HepG2 (cell line): ENCODE results near the gene ACSF3. TPM values are rescaled to one million over a fixed set of nuclear protein-coding genes. Genes with fewer than 3 reads are reported as not detected.

Source experiments
- ARNT2 ChIP-seq: sonication (generic); formaldehyde crosslinking; IDR thresholded peaks from 2 replicates; pipeline ENCODE4 v1.8.0; 2022; ENCODE audit warnings: mild to moderate bottlenecking, low read depth, missing genetic modification reagents, moderate library complexity
- BRD4 ChIP-seq: sonication (generic); formaldehyde crosslinking; IDR thresholded peaks from 2 replicates; pipeline ENCODE4 v1.4.0; 2020; ENCODE audit warnings: missing genetic modification reagents
- CENPX ChIP-seq: sonication (generic); formaldehyde crosslinking; IDR thresholded peaks from 2 replicates; pipeline ENCODE4 v1.9.0; 2021; ENCODE audit warnings: mild to moderate bottlenecking, missing genetic modification reagents, moderate library complexity
- GLI4 ChIP-seq: sonication (generic); formaldehyde crosslinking; IDR thresholded peaks from 2 replicates; pipeline ENCODE4 v1.5.1; 2020; ENCODE audit warnings: missing genetic modification reagents, mild to moderate bottlenecking, moderate library complexity, borderline replicate concordance
- HOXA9 ChIP-seq: sonication (generic); formaldehyde crosslinking; IDR thresholded peaks from 2 replicates; pipeline ENCODE4 v1.8.1; 2022; ENCODE audit warnings: missing genetic modification reagents, mild to moderate bottlenecking, moderate library complexity, borderline replicate concordance
- KDM3A ChIP-seq: IDR thresholded peaks from 2 replicates; pipeline ENCODE4 v1.6.1; 2018; ENCODE audit warnings: low read depth, missing compliant biosample characterization
- MYC ChIP-seq: sonication (generic); formaldehyde crosslinking; IDR thresholded peaks from 2 replicates; pipeline ENCODE4 v1.9.0; 2021; ENCODE audit warnings: missing genetic modification reagents, borderline replicate concordance
- POLR2A ChIP-seq, 2 experiments: IDR thresholded peaks; 2 replicates each; pipeline ENCODE4 v1.6.1; 2011; ENCODE audit warnings: low read depth in 2 of 2, low read length in 2 of 2, mild to moderate bottlenecking in 1 of 2, moderate library complexity in 1 of 2; ENCODE audit not compliant: insufficient read depth in 1 of 2
- RBFOX2 ChIP-seq: fragments of 200-400 bp; formaldehyde crosslinking; IDR thresholded peaks from 2 replicates; pipeline ENCODE4 v1.6.1; 2017; ENCODE audit warnings: low read depth, mild to moderate bottlenecking, low read length
- SIN3A ChIP-seq: IDR thresholded peaks from 2 replicates; pipeline ENCODE4 v1.6.1; 2011; ENCODE audit warnings: low read depth, mild to moderate bottlenecking, control low read depth, low read length, borderline replicate concordance
- SRY ChIP-seq: sonication (generic); formaldehyde crosslinking; IDR thresholded peaks from 2 replicates; pipeline ENCODE4 v1.8.0; 2022; ENCODE audit warnings: mild to moderate bottlenecking, missing genetic modification reagents
- TBX2 ChIP-seq: sonication (generic); formaldehyde crosslinking; IDR thresholded peaks from 2 replicates; pipeline ENCODE4 v1.5.0; 2020; ENCODE audit warnings: missing genetic modification reagents, mild to moderate bottlenecking, borderline replicate concordance
- ZBTB38 ChIP-seq: sonication (generic); formaldehyde crosslinking; IDR thresholded peaks from 2 replicates; pipeline ENCODE4 v1.5.1; 2020; ENCODE audit warnings: mild to moderate bottlenecking, missing genetic modification reagents
- ZNF33A ChIP-seq: sonication (generic); formaldehyde crosslinking; IDR thresholded peaks from 2 replicates; pipeline ENCODE4 v1.5.1; 2020; ENCODE audit warnings: missing genetic modification reagents, mild to moderate bottlenecking, moderate library complexity, borderline replicate concordance
- ZNF468 ChIP-seq: sonication (generic); formaldehyde crosslinking; IDR thresholded peaks from 2 replicates; pipeline ENCODE4 v1.8.0; 2022; ENCODE audit warnings: mild to moderate bottlenecking, moderate library complexity, missing genetic modification reagents
- ZNF574 ChIP-seq: sonication (generic); formaldehyde crosslinking; IDR thresholded peaks from 2 replicates; pipeline ENCODE4 v1.4.0; 2020; ENCODE audit warnings: missing genetic modification reagents
- ZNF841 ChIP-seq: sonication (generic); formaldehyde crosslinking; IDR thresholded peaks from 2 replicates; pipeline ENCODE4 v1.8.1; 2023; ENCODE audit warnings: missing genetic modification reagents, borderline replicate concordance
- ZSCAN20 ChIP-seq: sonication (generic); formaldehyde crosslinking; IDR thresholded peaks from 2 replicates; pipeline ENCODE4 v1.4.0; 2020; ENCODE audit warnings: missing genetic modification reagents, mild to moderate bottlenecking, borderline replicate concordance
- polyA plus RNA-seq, 8 experiments: library from polyadenylated mRNA; depleted of rRNA in 3 of 8; stranded (reverse) in 7 of 8; unstranded in 1 of 8; fragments of >200 nt; fragmentation: Illumina TruSeq in 4 of 8; extraction: Trizol in 4 of 8; gene quantifications; 2 replicates each; pipeline versions ENCODE4 v1.2.1 to v1.2.3, GENCODE V29; 2011 to 2016; ENCODE audit warnings: low read depth in 4 of 8, missing spikeins in 1 of 8, mixed read lengths in 1 of 8; ENCODE audit not compliant: insufficient read depth in 1 of 8
- total RNA-seq, 5 experiments: library from RNA; depleted of rRNA; stranded (reverse); fragments of >200 nt; fragmentation: Illumina TruSeq; extraction: Trizol; gene quantifications; 2 replicates each; pipeline ENCODE4 v1.2.3, GENCODE V29; 2016; ENCODE audit warnings: low read depth in 1 of 5
- TF ChIP-seq, protein P1 (sequence below): sonication (generic); formaldehyde crosslinking; IDR thresholded peaks from 2 replicates; pipeline ENCODE4 v1.4.0; 2020; ENCODE audit warnings: low read depth, mild to moderate bottlenecking, missing genetic modification reagents
- TF ChIP-seq, protein P2 (sequence below): sonication (generic); formaldehyde crosslinking; IDR thresholded peaks from 2 replicates; pipeline ENCODE4 v1.8.1; 2023; ENCODE audit warnings: mild to moderate bottlenecking, missing genetic modification reagents
- TF ChIP-seq, protein P3 (sequence below): IDR thresholded peaks from 2 replicates; pipeline ENCODE4 v1.6.1; 2012; ENCODE audit warnings: inconsistent platforms
- TF ChIP-seq, protein P4 (sequence below): sonication (generic); formaldehyde crosslinking; IDR thresholded peaks from 2 replicates; pipeline ENCODE4 v1.4.0; 2020; ENCODE audit warnings: missing genetic modification reagents

Gene ACSF3
- total and polyA plus RNA-seq, 2 of the 13 experiments (the other 11 are each of a cell fraction or from before 2014, with no cell fraction given) = 14.9 to 30.6 TPM

DNA sequence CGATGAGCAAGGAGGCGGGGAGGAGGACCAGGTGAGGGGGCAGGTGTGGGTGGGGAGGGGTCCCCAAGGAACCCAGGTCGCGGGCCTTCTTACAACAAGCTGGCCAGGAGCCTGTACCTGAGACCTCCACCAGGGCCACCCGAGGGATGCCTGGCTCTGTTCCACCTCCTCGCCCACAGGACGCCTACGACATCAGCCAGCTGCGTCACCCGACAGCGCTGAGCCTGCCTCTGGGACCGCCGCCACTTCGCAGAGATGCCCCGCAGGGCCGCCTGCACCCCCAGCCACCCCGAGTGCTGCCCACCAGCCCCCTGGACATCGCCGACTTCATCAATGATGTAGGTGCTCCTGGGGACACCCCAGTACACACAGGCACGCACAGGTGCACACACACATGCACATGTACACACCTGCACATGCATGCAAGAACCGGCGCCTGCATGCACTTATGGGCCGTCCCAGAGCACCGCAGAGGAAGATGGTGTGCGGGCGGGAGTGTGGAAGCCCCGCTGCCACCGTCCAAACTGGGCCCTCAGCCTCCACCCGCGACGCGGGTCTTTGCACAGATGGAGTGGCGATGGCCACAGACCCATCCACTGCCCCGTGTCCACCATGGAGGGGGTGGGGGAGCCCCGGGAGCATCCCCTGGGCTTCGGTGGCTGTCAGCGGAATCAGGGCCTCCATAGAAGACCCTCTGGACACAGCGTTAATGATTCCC is 100.1 kb downstream of the ACSF3 start (continued):
- no peak for TF ChIP-seq ZNF841 (CRISPR knock-in tag)
- no peak for TF ChIP-seq ZSCAN20
- no peak for TF ChIP-seq KDM3A (CRISPR knock-in tag)
- TF ChIP-seq MYC (CRISPR knock-in tag) = peak; percentile 26; the same call in 1 of the 2 replicates
- peak; percentile 30; the same call in 1 of the 2 replicates for TF ChIP-seq TBX2
- TF ChIP-seq ZNF574 (CRISPR knock-in tag) = 0 out of 2 replicates have a peak, but pooled peaks have one; percentile 40
- peak in 1 of 2 experiments; percentile 7; a peak in 1 of 4 replicates for TF ChIP-seq POLR2A (IDR thresholded peaks at IDR 0.05; ENCODE audit: insufficient read depth in 1 of 2, low read depth in 2 of 2, low read length in 2 of 2)
- TF ChIP-seq, protein P1, sequence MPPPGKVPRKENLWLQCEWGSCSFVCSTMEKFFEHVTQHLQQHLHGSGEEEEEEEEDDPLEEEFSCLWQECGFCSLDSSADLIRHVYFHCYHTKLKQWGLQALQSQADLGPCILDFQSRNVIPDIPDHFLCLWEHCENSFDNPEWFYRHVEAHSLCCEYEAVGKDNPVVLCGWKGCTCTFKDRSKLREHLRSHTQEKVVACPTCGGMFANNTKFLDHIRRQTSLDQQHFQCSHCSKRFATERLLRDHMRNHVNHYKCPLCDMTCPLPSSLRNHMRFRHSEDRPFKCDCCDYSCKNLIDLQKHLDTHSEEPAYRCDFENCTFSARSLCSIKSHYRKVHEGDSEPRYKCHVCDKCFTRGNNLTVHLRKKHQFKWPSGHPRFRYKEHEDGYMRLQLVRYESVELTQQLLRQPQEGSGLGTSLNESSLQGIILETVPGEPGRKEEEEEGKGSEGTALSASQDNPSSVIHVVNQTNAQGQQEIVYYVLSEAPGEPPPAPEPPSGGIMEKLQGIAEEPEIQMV (CRISPR knock-in tag) = no peak
- 0 out of 2 replicates have a peak, but pooled peaks have one; percentile 25 for TF ChIP-seq HOXA9 (CRISPR knock-in tag)
- no peak for TF ChIP-seq ARNT2
- TF ChIP-seq, protein P2, sequence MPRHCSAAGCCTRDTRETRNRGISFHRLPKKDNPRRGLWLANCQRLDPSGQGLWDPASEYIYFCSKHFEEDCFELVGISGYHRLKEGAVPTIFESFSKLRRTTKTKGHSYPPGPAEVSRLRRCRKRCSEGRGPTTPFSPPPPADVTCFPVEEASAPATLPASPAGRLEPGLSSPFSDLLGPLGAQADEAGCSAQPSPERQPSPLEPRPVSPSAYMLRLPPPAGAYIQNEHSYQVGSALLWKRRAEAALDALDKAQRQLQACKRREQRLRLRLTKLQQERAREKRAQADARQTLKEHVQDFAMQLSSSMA = no peak
- no peak for TF ChIP-seq ZNF33A (CRISPR knock-in tag)
- no peak for TF ChIP-seq BRD4 (CRISPR knock-in tag)
- TF ChIP-seq, protein P3, sequence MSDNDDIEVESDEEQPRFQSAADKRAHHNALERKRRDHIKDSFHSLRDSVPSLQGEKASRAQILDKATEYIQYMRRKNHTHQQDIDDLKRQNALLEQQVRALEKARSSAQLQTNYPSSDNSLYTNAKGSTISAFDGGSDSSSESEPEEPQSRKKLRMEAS = peak; percentile 4; the same call in 1 of the 2 replicates
- TF ChIP-seq, protein P4, sequence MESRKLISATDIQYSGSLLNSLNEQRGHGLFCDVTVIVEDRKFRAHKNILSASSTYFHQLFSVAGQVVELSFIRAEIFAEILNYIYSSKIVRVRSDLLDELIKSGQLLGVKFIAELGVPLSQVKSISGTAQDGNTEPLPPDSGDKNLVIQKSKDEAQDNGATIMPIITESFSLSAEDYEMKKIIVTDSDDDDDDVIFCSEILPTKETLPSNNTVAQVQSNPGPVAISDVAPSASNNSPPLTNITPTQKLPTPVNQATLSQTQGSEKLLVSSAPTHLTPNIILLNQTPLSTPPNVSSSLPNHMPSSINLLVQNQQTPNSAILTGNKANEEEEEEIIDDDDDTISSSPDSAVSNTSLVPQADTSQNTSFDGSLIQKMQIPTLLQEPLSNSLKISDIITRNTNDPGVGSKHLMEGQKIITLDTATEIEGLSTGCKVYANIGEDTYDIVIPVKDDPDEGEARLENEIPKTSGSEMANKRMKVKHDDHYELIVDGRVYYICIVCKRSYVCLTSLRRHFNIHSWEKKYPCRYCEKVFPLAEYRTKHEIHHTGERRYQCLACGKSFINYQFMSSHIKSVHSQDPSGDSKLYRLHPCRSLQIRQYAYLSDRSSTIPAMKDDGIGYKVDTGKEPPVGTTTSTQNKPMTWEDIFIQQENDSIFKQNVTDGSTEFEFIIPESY = peak; percentile 87
- peak; percentile 54; the same call in 1 of the 2 replicates for TF ChIP-seq RBFOX2
- peak; percentile 53; the same call in 1 of the 2 replicates for TF ChIP-seq ZBTB38 (CRISPR knock-in tag)
- 0 out of 2 replicates have a peak, but pooled peaks have one; percentile 50 for TF ChIP-seq SRY
- TF ChIP-seq CENPX (CRISPR knock-in tag) = no peak
- no peak for TF ChIP-seq ZNF468
- TF ChIP-seq SIN3A = no peak
- no peak for TF ChIP-seq GLI4 (CRISPR knock-in tag)
